H1 (cell line): ENCODE measurements around the gene TMEM151B. TPM values are rescaled to one million over a fixed set of nuclear protein-coding genes. Genes with fewer than 3 reads are reported as not detected.
A peak's percentile ranks its signal among the peaks of the same experiment; 100 is the strongest.

Experiments
- ATF2 ChIP-seq: IDR thresholded peaks from 2 replicates; pipeline ENCODE4 v1.6.1; 2012; ENCODE audit warnings: low read length, inconsistent platforms
- BCL11A ChIP-seq, 2 experiments: IDR thresholded peaks; one replicate each; pipeline ENCODE4 v1.6.1; 2011; ENCODE audit warnings: low read depth in 2 of 2, low read length in 2 of 2, mild to moderate bottlenecking in 2 of 2
- BRCA1 ChIP-seq: IDR thresholded peaks from 2 replicates; pipeline ENCODE4 v1.6.1; 2012; ENCODE audit warnings: low read depth, low read length, improper control_type of control experiment
- CBX8 ChIP-seq: fragments of 300-800, 300-1000 bp; sonication (generic); IDR thresholded peaks from 2 replicates; pipeline ENCODE4 v1.7.1; 2016; ENCODE audit warnings: low read depth, low read length, borderline replicate concordance
- CHD2 ChIP-seq: IDR thresholded peaks from 2 replicates; pipeline ENCODE4 v1.6.1; 2012; ENCODE audit warnings: low read length, improper control_type of control experiment
- CTCF ChIP-seq, 3 experiments: IDR thresholded peaks; 1 replicate in 2 of 3; 2 replicates in 1 of 3; pipeline versions ENCODE4 v1.5.1 to v1.6.1; 2011; ENCODE audit warnings: low read length in 3 of 3, mild to moderate bottlenecking in 3 of 3, inconsistent platforms in 2 of 3, low read depth in 1 of 3, moderate library complexity in 1 of 3; ENCODE audit not compliant: insufficient read depth in 1 of 3; ENCODE audit errors: control extremely low read depth in 1 of 3
- EP300 ChIP-seq, 2 experiments: IDR thresholded peaks; 1 replicate in 1 of 2; 2 replicates in 1 of 2; pipeline ENCODE4 v1.6.1; 2011 to 2012; ENCODE audit warnings: low read depth in 2 of 2, low read length in 2 of 2, mild to moderate bottlenecking in 2 of 2, borderline replicate concordance in 1 of 2, inconsistent platforms in 1 of 2, moderate library complexity in 1 of 2
- GTF2F1 ChIP-seq: IDR thresholded peaks from 2 replicates; pipeline ENCODE4 v1.6.1; 2012; ENCODE audit warnings: low read depth, low read length, improper control_type of control experiment, borderline replicate concordance
- KDM1A ChIP-seq: fragments of 200-600, 300-600 bp; sonication (generic); IDR thresholded peaks from 2 replicates; pipeline ENCODE4 v1.7.1; 2016; ENCODE audit warnings: mild to moderate bottlenecking, low read length, borderline replicate concordance
- KDM4A ChIP-seq: IDR thresholded peaks from one replicate; pipeline ENCODE4 v1.7.1; 2012; ENCODE audit warnings: low read depth, mild to moderate bottlenecking, moderate library complexity, low read length, inconsistent platforms; ENCODE audit not compliant: severe bottlenecking
- MAFK ChIP-seq: IDR thresholded peaks from 2 replicates; pipeline ENCODE4 v1.6.1; 2012; ENCODE audit warnings: low read depth, mild to moderate bottlenecking, improper control_type of control experiment, low read length
- MAX ChIP-seq: IDR thresholded peaks from 2 replicates; pipeline ENCODE4 v1.6.1; 2012; ENCODE audit warnings: inconsistent platforms
- NRF1 ChIP-seq: IDR thresholded peaks from 2 replicates; pipeline ENCODE4 v1.6.1; 2011; ENCODE audit warnings: mild to moderate bottlenecking, low read depth, low read length, improper control_type of control experiment
- POLR2AphosphoS5 ChIP-seq: IDR thresholded peaks from 2 replicates; pipeline ENCODE4 v1.6.1; 2011; ENCODE audit warnings: low read depth, low read length
- POU5F1 ChIP-seq: IDR thresholded peaks from 2 replicates; pipeline ENCODE4 v1.6.1; 2011; ENCODE audit warnings: low read depth, mild to moderate bottlenecking, low read length, moderate library complexity
- SIN3A ChIP-seq, 2 experiments: IDR thresholded peaks in 1 of 2; conservative IDR thresholded peaks in 1 of 2; 2 replicates each; pipeline ENCODE4 v1.6.1; 2011 to 2012; ENCODE audit warnings: low read length in 2 of 2, improper control_type of control experiment in 1 of 2, low read depth in 1 of 2, mild to moderate bottlenecking in 1 of 2
- YY1 ChIP-seq: IDR thresholded peaks from 2 replicates; pipeline ENCODE4 v1.6.1; 2011; ENCODE audit warnings: low read depth, mild to moderate bottlenecking, low read length
- ZNF274 ChIP-seq: IDR thresholded peaks from 2 replicates; pipeline ENCODE4 v1.7.0; 2012; ENCODE audit warnings: low read length, borderline replicate concordance; ENCODE audit errors: extremely low read depth
- polyA plus RNA-seq, 7 experiments: library from polyadenylated mRNA; depleted of rRNA in 3 of 7; stranded (reverse) in 5 of 7; unstranded in 2 of 7; fragments of >200 nt in 5 of 7; fragments of 200-250 nt in 2 of 7; gene quantifications; 1 replicate in 5 of 7; 2 replicates in 1 of 7; 4 replicates in 1 of 7; pipeline versions ENCODE4 v1.2.1 to v1.2.3, GENCODE V29; 2011 to 2013; ENCODE audit warnings: missing spikeins in 2 of 7, mixed read lengths in 2 of 7
- total RNA-seq: library from RNA; stranded (reverse); fragmentation: NEBNext Ultra II Directional; extraction: Animal tissue kit (Norgen Biotek cat#: 25700); gene quantifications from 2 replicates; pipeline ENCODE4 v1.2.1, GENCODE V29; 2021

Gene TMEM151B
- total and polyA plus RNA-seq, 2 of the 8 experiments (the other 6 are each of a cell fraction or from before 2014, with no cell fraction given) = 8.0 to 15.5 TPM

- TF ChIP-seq KDM4A (peak; percentile 76), POU5F1 (0 out of 2 replicates have a peak, but pooled peaks have one; percentile 2), EP300 (IDR thresholded peaks at IDR 0.05; ENCODE audit: borderline replicate concordance in 1 of 2, low read depth in 2 of 2, low read length in 2 of 2) (peak in 1 of 2 experiments; percentile 21; a peak in 1 of 3 replicates), CTCF (IDR thresholded peaks at IDR 0.05; ENCODE audit: control extremely low read depth in 1 of 3, insufficient read depth in 1 of 3, low read depth in 1 of 3, low read length in 3 of 3) (peak; percentile 91 to 97 (median 95)), BRCA1 (no peak), KDM1A (peak; percentile 84), BCL11A (IDR thresholded peaks at IDR 0.05; ENCODE audit: low read depth in 2 of 2, low read length in 2 of 2) (no peak), CHD2 (no peak), GTF2F1 (no peak), ATF2 (peak; percentile 85), CBX8 (no peak), NRF1 (no peak), MAFK (no peak; the same call in 1 of the 2 replicates), ZNF274 (no peak), MAX (peak; percentile 57; the same call in 1 of the 2 replicates), SIN3A (conservative IDR thresholded peaks at IDR 0.05 in 1 of 2, IDR thresholded peaks at IDR 0.05 in 1 of 2; ENCODE audit: low read depth in 1 of 2, low read length in 2 of 2) (peak in 1 of 2 experiments; percentile 90; a peak in 2 of 4 replicates), YY1 (peak; percentile 92), POLR2AphosphoS5 (peak; percentile 95)
Observed at GRCh38 chr6:44312901-44313788, 42.9 kb downstream of the TMEM151B start, which contains the start of gene AARS2 (continued).
